IgD-negative memory B cell (primary cell): ENCODE data around the gene CCT4. TPM values are rescaled to one million over a fixed set of nuclear protein-coding genes. Genes with fewer than 3 reads are reported as not detected.
A peak's percentile ranks its signal among the peaks of the same experiment; 100 is the strongest.
"Not testable (repeated sequence)": the region's sequence is repeated elsewhere in the genome, so short reads cannot be mapped to it uniquely, and the experiment has no call there.

Source experiments
- H3K27ac Mint-ChIP-seq, 3 donors: one replicate each; pipeline ENCODE4 v1.8.0; 2020 to 2022; ENCODE audit warnings: mild to moderate bottlenecking in 3 of 3, mixed read lengths in 3 of 3, moderate library complexity in 1 of 3
- H3K27me3 Mint-ChIP-seq: one replicate; pipeline ENCODE4 v1.8.0; 2021; ENCODE audit warnings: mixed read lengths
- H3K36me3 Mint-ChIP-seq: one replicate; pipeline ENCODE4 v1.8.0; 2020; ENCODE audit warnings: mild to moderate bottlenecking, mixed read lengths
- H3K4me1 Mint-ChIP-seq, 3 donors: one replicate each; pipeline ENCODE4 v1.8.0; 2020 to 2022; ENCODE audit warnings: mixed read lengths in 3 of 3, mild to moderate bottlenecking in 1 of 3
- H3K4me3 Mint-ChIP-seq, 4 donors: one replicate each; pipeline ENCODE4 v1.8.0; 2020 to 2022; ENCODE audit warnings: mild to moderate bottlenecking in 4 of 4, mixed read lengths in 4 of 4, moderate library complexity in 3 of 4
- H3K9me3 Mint-ChIP-seq, 3 donors: one replicate each; pipeline ENCODE4 v1.8.0; 2020 to 2021; ENCODE audit warnings: mixed read lengths in 3 of 3, mild to moderate bottlenecking in 1 of 3
- polyA plus RNA-seq: library from polyadenylated mRNA; unstranded; fragments of 300-500 nt; fragmentation: Illumina TruSeq; gene quantifications from one replicate; pipeline ENCODE4 v1.2.3, GENCODE V29; 2021

Gene CCT4
- polyA plus RNA-seq, 1 donor from 2014 or later, result 116 TPM

- H3K4me3 Mint-ChIP-seq, result peak within 1 kb of the TSS; percentile 90 to 98 (median 96)
- H3K9me3 Mint-ChIP-seq, result no peaks in the 10 kb centered on the region
- no peaks in the 10 kb centered on the region for H3K36me3 Mint-ChIP-seq
- H3K27me3 Mint-ChIP-seq, result no peaks in the 10 kb centered on the region
- peaks cover 7 to 21% (median 15%) of the 10 kb centered on the region in 3 donors for H3K4me1 Mint-ChIP-seq
- H3K27ac Mint-ChIP-seq, result peak within 1 kb of the TSS; percentile 70 to 78 (median 71)
Observed at GRCh38 chr2:61905372-61906185, 17.1 kb upstream of the CCT4 start, which contains the start of gene COMMD1. TSS of gene COMMD1 (plus strand) at chr2:61905674. CDS start at chr2:61905679, 5 bp downstream.

- Mint-ChIP-seq H3K27ac (peak overlapping the region in 1 of 3 donors; percentile 35), H3K27me3 (no peaks in the 10 kb centered on the region), H3K9me3 (no peaks in the 10 kb centered on the region), H3K4me3 (peak overlapping the region in 1 of 4 donors; percentile 65), H3K4me1 (peaks cover 0 to 6% (median 0%) of the 10 kb centered on the region in 3 donors), H3K36me3 (no peaks in the 10 kb centered on the region)
Observed at GRCh38 chr2:61900281-61900680, 11.8 kb upstream of the CCT4 start.

DNA sequence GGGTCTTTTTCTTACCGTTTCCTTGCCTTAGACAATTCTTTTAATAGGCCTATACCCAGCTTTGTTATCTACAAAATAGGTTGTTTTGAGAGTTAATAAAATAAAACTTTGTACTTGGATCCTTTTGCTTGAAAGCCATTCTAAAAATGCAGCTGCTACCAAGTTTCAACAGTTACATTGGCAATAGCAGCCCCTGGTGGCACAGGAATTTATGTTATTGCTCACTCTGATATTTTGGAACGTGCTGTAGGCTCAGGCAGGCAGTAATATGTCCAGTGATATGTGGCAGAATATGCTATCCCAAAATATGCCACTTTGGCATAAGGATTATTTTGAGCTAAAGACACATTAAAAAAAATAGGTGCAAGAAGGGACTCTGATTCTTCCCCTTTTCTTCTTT, 10.4 kb upstream of the CCT4 start:
- Mint-ChIP-seq H3K9me3 (no peaks in the 10 kb centered on the region), H3K27ac (no peak overlapping the region), H3K27me3 (no peaks in the 10 kb centered on the region), H3K36me3 (no peaks in the 10 kb centered on the region), H3K4me1 (no peaks in the 10 kb centered on the region), H3K4me3 (peak overlapping the region in 1 of 4 donors; percentile 18)

DNA sequence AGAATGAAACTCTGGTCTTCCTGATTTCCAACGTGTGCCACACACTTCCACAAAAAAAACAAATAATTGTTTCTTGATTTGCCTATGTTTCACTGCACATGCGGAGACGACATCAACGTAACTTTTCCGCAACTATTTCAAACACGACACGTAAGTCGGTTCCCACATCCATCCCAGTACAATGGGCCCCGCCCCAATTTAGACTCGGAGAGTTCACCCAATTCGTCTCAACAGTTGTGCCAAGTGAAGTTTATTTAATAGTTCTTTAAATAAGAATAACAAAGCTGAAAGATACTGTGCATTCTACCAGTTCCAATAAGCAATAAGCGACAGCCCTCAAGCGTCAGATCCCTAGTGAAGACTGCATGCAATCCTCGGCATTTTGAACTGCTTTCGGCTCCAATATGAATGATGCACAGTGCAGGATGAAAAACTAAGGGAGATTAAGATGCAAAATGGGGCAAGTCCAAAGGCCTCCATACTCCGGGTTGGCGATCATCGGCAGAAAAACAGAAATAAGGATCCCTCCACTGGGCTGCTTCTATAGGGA, 664 bp downstream of the CCT4 start:
- Mint-ChIP-seq H3K4me3 (peak overlapping the region; percentile 94 to 100 (median 98)), H3K4me1 (peaks cover 15 to 26% (median 23%) of the 10 kb centered on the region in 3 donors), H3K27me3 (no peaks in the 10 kb centered on the region), H3K36me3 (no peaks in the 10 kb centered on the region), H3K9me3 (no peaks in the 10 kb centered on the region), H3K27ac (peak overlapping the region; percentile 98 to 100 (median 99))

DNA sequence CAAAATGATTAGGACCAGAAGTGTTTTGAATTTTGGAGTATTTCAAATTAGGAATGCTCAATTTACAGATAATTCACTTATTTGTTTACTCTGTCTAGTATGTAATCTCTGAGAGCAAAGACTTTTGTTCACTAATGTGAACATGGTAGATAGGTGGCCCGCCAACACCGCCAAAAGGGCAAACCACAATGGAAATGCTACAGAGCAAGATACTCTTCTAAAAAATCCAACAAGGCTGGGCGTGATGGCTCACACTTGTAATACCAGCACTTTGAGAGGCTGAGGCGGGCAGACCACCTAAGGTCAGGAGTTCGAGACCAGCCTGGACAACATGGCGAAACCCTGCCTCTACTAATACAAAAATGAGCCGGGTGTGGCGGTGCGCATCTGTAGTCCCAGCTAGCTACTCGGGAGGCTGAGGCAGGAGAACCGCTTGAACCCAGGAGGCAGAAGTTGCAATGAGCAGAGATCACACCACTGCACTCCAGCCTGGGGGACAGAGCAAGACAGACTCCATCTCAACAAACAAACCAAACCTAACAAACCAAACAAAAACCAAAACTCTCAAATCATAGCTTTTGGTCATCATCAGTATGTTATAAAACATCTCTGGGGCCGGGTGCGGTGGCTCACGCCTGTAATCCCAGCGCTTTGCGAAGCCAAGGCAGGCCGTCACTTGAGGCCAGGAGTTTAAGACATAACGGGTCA, 2.4 kb downstream of the CCT4 start:
- H3K4me1 Mint-ChIP-seq, result peaks cover 13 to 26% (median 23%) of the 10 kb centered on the region in 3 donors
- peak overlapping the region in 1 of 3 donors; percentile 99 for H3K27ac Mint-ChIP-seq
- no peaks in the 10 kb centered on the region for H3K27me3 Mint-ChIP-seq
- no peaks in the 10 kb centered on the region for H3K9me3 Mint-ChIP-seq
- peak overlapping the region in 3 of 4 donors; percentile 13 to 97 (median 94) for H3K4me3 Mint-ChIP-seq
- H3K36me3 Mint-ChIP-seq, result no peaks in the 10 kb centered on the region

DNA sequence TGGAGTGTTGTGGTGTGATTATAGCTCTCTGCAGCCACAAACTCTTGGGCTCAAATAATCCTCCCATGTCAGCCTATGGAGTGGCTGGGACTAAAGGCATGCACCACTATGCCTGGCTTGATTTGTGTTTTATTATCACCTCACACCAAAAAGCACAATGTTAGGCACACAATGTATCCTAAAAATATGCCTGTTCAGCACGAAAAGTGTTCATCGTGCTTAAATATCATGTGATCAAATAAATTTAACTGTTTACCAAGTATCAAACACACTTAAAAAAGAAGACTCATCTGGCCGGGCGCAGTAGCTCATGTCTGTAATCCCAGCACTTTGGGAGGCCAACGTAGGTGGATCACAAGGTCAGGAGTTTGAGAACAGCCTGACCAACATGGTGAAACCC, 5.6 kb downstream of the CCT4 start:
- Mint-ChIP-seq H3K27me3 (no peaks in the 10 kb centered on the region), H3K4me1 (peaks cover 10 to 18% (median 10%) of the 10 kb centered on the region in 3 donors), H3K4me3 (no peak overlapping the region), H3K9me3 (no peaks in the 10 kb centered on the region), H3K27ac (no peak overlapping the region), H3K36me3 (no peaks in the 10 kb centered on the region)

DNA sequence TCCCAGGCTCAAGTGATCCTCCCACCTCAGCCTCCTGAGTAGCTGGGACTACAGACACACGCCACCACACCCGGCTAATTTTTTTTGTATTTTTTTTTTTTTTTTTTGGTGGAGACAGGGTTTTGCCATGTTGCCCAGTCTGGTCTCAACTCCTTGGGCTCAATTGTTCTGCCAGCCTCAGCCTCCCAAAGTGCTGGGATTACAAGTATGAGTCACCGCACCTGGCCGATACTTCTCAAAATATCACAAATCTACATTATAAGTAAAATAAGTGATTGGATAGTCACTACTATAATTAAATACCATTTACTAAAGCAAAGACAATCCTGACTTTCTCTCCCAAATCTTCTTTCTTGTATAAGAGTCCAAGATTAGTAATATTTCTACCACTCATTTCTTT, 9.1 kb downstream of the CCT4 start:
- H3K4me3 Mint-ChIP-seq, H3K36me3 Mint-ChIP-seq, H3K4me1 Mint-ChIP-seq, H3K27me3 Mint-ChIP-seq, H3K9me3 Mint-ChIP-seq, H3K27ac Mint-ChIP-seq: not testable (repeated sequence)

DNA sequence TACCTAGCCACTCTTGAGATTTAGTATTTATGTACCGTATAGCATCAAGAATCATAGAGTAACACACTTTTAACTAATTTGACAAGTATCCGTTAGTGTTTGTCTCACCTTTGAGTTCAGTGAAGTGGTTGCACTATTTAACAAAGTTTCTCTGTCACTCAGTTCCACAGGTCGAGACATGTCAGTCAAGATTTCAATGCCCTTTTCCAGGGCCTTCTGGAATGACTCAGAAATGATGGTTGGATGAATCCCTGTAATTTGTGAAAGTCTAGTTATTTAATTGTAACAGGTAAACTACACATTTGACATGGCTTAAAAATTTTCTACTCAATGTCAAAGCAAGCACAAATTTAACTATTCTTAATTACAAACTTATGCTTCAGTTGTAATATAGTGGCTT, 9.7 kb downstream of the CCT4 start:
- Mint-ChIP-seq H3K4me1 (no peaks in the 10 kb centered on the region), H3K36me3 (no peaks in the 10 kb centered on the region), H3K4me3 (no peak overlapping the region), H3K27ac (no peak overlapping the region), H3K27me3 (no peaks in the 10 kb centered on the region), H3K9me3 (no peaks in the 10 kb centered on the region)

- Mint-ChIP-seq H3K4me1 (no peaks in the 10 kb centered on the region), H3K27me3 (no peaks in the 10 kb centered on the region), H3K9me3 (no peaks in the 10 kb centered on the region), H3K4me3 (no peak overlapping the region), H3K36me3 (peaks cover 4% of the 10 kb centered on the region), H3K27ac (no peak overlapping the region)
Observed at GRCh38 chr2:61877571-61878245, 10.7 kb downstream of the CCT4 start.

DNA sequence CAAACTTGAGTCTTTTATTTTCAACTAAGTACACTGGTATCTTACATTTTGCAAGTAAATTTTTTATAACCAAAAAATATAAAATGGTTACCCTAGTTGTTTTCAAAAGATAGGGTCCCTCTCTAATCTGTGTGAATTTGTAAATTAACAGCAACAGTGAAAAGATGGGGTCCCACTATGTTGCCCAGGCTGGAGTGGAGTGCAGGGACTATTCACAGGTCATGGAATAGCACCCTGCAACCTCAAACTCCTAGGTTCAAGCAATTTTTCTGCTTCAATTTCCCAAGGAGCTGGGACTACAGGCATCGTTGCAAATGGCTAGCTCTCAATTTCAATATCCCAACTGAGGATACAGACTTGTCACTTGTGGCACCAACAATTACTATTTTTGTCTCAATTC, 12.1 kb downstream of the CCT4 start:
- H3K9me3 Mint-ChIP-seq, result no peaks in the 10 kb centered on the region
- H3K27me3 Mint-ChIP-seq, result no peaks in the 10 kb centered on the region
- no peak overlapping the region for H3K27ac Mint-ChIP-seq
- peaks cover 7% of the 10 kb centered on the region for H3K36me3 Mint-ChIP-seq
- no peaks in the 10 kb centered on the region for H3K4me1 Mint-ChIP-seq
- no peak overlapping the region for H3K4me3 Mint-ChIP-seq

GRCh38 chr2:61866482-61867089, 21.9 kb downstream of the CCT4 start:
- not testable (repeated sequence) for H3K9me3 Mint-ChIP-seq
- Mint-ChIP-seq H3K27ac (peak overlapping the region; percentile 23 to 32 (median 31)), H3K36me3 (peaks cover 15% of the 10 kb centered on the region)

DNA sequence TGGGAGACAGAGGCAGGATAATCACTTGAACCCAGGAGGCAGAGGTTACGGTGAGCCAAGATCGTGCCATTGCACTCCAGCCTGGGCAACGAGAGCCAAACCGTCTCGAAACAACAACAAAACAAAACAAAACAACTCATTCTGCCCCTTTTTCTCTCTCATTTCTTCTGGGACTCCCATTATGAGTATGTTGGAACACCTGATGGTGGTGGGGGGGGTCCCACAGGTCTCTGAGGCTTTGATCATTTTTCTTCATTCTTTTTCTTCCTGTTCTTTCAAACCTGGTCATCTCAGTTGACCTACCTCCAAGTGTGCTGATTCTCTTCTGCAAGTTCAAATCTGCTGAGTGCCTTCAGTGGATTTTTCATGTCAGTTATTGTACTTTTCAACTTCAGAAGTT, 26.4 kb downstream of the CCT4 start:
- Mint-ChIP-seq H3K36me3 (peaks cover 14% of the 10 kb centered on the region), H3K9me3 (peaks cover 0 to 9% (median 4%) of the 10 kb centered on the region in 3 donors), H3K27ac (no peak overlapping the region), H3K4me1 (peaks cover 0 to 2% (median 2%) of the 10 kb centered on the region in 3 donors), H3K4me3 (no peak overlapping the region), H3K27me3 (no peaks in the 10 kb centered on the region)

More at GRCh38 chr2:61866482-61867089, 21.9 kb downstream of the CCT4 start:
- not testable (repeated sequence) for H3K4me1 Mint-ChIP-seq, H3K4me3 Mint-ChIP-seq, H3K27me3 Mint-ChIP-seq

DNA sequence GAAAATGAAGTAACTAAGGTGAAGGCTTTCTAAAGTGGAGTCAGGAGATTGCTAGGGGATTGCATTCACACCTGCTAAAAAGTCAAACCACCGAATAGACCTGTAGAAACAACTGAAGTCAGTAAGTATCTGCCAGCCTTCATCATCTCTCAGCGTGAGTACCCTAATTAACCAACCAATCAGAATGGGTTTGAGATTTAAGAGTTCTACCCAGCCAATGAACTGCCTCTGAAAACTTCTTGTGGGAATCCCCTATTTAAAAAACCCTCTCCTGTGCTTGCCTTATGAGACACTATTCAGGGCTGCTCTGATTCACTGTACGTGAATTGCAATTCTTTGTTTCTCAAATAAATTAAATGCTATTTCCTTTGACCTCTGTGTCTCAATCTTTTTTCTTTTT, 31.2 kb downstream of the CCT4 start:
- peak overlapping the region in 1 of 4 donors; percentile 66 for H3K4me3 Mint-ChIP-seq
- H3K36me3 Mint-ChIP-seq, result peaks cover 3% of the 10 kb centered on the region
- H3K9me3 Mint-ChIP-seq, result peaks cover 0 to 4% (median 2%) of the 10 kb centered on the region in 3 donors
- H3K27me3 Mint-ChIP-seq, result no peaks in the 10 kb centered on the region
- H3K4me1 Mint-ChIP-seq, result peaks cover 6 to 12% (median 7%) of the 10 kb centered on the region in 3 donors
- no peak overlapping the region for H3K27ac Mint-ChIP-seq

DNA sequence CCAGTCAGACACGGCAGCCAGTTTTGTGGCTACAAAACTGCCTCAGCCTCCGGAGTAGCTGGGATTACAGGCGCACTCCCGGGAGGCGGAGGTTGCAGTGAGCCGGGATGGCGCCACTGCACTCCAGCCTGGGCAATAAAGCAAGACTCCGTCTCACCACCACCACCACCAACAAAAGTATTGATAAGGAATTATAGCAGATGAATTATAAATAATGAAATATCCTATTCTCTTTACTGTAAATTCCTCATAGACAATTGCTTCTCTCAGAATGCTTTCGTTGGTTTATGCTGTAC, 33.2 kb downstream of the CCT4 start:
- H3K27ac Mint-ChIP-seq, result peak overlapping the region; percentile 86 to 95 (median 88)
- no peaks in the 10 kb centered on the region for H3K36me3 Mint-ChIP-seq
- no peaks in the 10 kb centered on the region for H3K27me3 Mint-ChIP-seq
- no peaks in the 10 kb centered on the region for H3K9me3 Mint-ChIP-seq
- peak overlapping the region; percentile 92 to 98 (median 96) for H3K4me3 Mint-ChIP-seq
- H3K4me1 Mint-ChIP-seq, result peaks cover 6 to 12% (median 7%) of the 10 kb centered on the region in 3 donors
